Fibroblast of villous mesenchyme (primary cell): Measurements from ENCODE around the gene FHIP2A. TPM values are rescaled to one million over a fixed set of nuclear protein-coding genes. Genes with fewer than 3 reads are reported as not detected.
A peak's percentile ranks its signal among the peaks of the same experiment; 100 is the strongest.

Experiments
- DNase-seq: peaks from one replicate; pipeline ENCODE4 v3.0.0-alpha.2; 2010; ENCODE audit warnings: low read depth
- H3K4me3 ChIP-seq: 2 replicates; pipeline ENCODE4 v1.5.1; 2011; ENCODE audit warnings: low read depth, mild to moderate bottlenecking, low read length
- CTCF ChIP-seq: IDR thresholded peaks from 2 replicates; pipeline ENCODE4 v1.5.1; 2012; ENCODE audit warnings: low read depth, mild to moderate bottlenecking, low read length; ENCODE audit not compliant: insufficient read depth
- total RNA-seq: library from RNA; depleted of rRNA; stranded (reverse); fragments of >200 nt; gene quantifications from 2 replicates; pipeline ENCODE4 v1.2.3, GENCODE V29; 2012

FHIP2A gene
- total RNA-seq, 1 donor = 38.0 TPM

GRCh38 chr10:114824391-114824790, 2.8 kb downstream of the FHIP2A start:
- DNase-seq = no peak
- peak overlapping the region; percentile 77 for H3K4me3 ChIP-seq
- no peak for TF ChIP-seq CTCF

- peak; percentile 69 for DNase-seq
- TF ChIP-seq CTCF = no peak
- H3K4me3 ChIP-seq = no peak overlapping the region
Observed at GRCh38 chr10:114825513-114826253, 4.1 kb downstream of the FHIP2A start.

GRCh38 chr10:114829160-114829909, 7.8 kb downstream of the FHIP2A start:
- no peak for TF ChIP-seq CTCF
- H3K4me3 ChIP-seq = no peak overlapping the region
- no peak for DNase-seq

GRCh38 chr10:114831186-114831867, 9.7 kb downstream of the FHIP2A start:
- TF ChIP-seq CTCF = no peak
- DNase-seq = no peak
- no peak overlapping the region for H3K4me3 ChIP-seq

- no peak for TF ChIP-seq CTCF
- no peak for DNase-seq
- H3K4me3 ChIP-seq = no peak overlapping the region
Observed at GRCh38 chr10:114837690-114838089, 16.1 kb downstream of the FHIP2A start.

GRCh38 chr10:114839901-114840300, 18.3 kb downstream of the FHIP2A start:
- DNase-seq = no peak
- no peak for TF ChIP-seq CTCF

More at GRCh38 chr10:114839901-114840300, 18.3 kb downstream of the FHIP2A start:
- no peak overlapping the region for H3K4me3 ChIP-seq
